Measurements from ENCODE around the gene CEACAM6. TPM values are rescaled to one million over a fixed set of nuclear protein-coding genes. Genes with fewer than 3 reads are reported as not detected.

The CEACAM6 gene
- total and polyA plus RNA-seq, 11 donors = 0.08 to 0.53 (median 0.12) TPM; not detected in 8

GRCh38 chr19:41815301-41815700 lies 60.0 kb downstream of the CEACAM6 start:
- Histone ChIP-seq H3K9me3 (no peaks in the 10 kb centered on the region), H3K27ac (no peak overlapping the region), H3K36me3 (no peaks in the 10 kb centered on the region), H3K4me3 (no peak overlapping the region), H3K4me1 (peaks cover 0 to 13% (median 0%) of the 10 kb centered on the region in 12 donors), H3K27me3 (peaks cover 0 to 17% (median 0%) of the 10 kb centered on the region in 9 donors)
- DNase-seq (no peak), ATAC-seq (no peak)
- TF ChIP-seq CTCF (IDR thresholded peaks at IDR 0.05) = no peak
- TF ChIP-seq POLR2A (IDR thresholded peaks at IDR 0.05) = no peak
- 58 to 68% (median 66%) methylated on average over 4 of the region's 4 CpGs for WGBS, 4 donors
- intact Hi-C loops (cut with DNase I) = no loop called here

- Histone ChIP-seq H3K27me3 (peaks cover 0 to 19% (median 0%) of the 10 kb centered on the region in 9 donors), H3K4me3 (no peak overlapping the region), H3K9me3 (no peaks in the 10 kb centered on the region), H3K27ac (no peak overlapping the region), H3K4me1 (no peaks in the 10 kb centered on the region), H3K36me3 (no peaks in the 10 kb centered on the region)
- no peak for ATAC-seq
- WGBS, 4 donors = 63 to 78% (median 68%) methylated on average over 2 of the region's 2 CpGs
- DNase-seq = no peak
- intact Hi-C loops (cut with DNase I) = no loop called here
- TF ChIP-seq CTCF (IDR thresholded peaks at IDR 0.05) (no peak), POLR2A (IDR thresholded peaks at IDR 0.05) (no peak)
These were observed 61.4 kb downstream of the CEACAM6 start for GRCh38 chr19:41816761-41817160.

- H3K9me3 ChIP-seq = peaks cover 0 to 1% (median 0%) of the 10 kb centered on the region in 12 donors
- intact Hi-C loops (cut with DNase I) = no loop called here
- no peak for DNase-seq
- TF ChIP-seq CTCF (IDR thresholded peaks at IDR 0.05) = peak in 10 of 12 donors; percentile 26 to 60 (median 48)
- TF ChIP-seq POLR2A (IDR thresholded peaks at IDR 0.05) = no peak
- no peak overlapping the region for H3K4me3 ChIP-seq
- H3K27ac ChIP-seq = no peak overlapping the region
- no peaks in the 10 kb centered on the region for H3K36me3 ChIP-seq
- no peaks in the 10 kb centered on the region for H3K4me1 ChIP-seq
- ATAC-seq = peak in 1 of 4 donors; percentile 65
- WGBS, 4 donors = 36 to 40% (median 37%) methylated on average over 12 of the region's 12 CpGs
- H3K27me3 ChIP-seq = peaks cover 0 to 38% (median 2%) of the 10 kb centered on the region in 9 donors
These were observed 65.8 kb downstream of the CEACAM6 start for GRCh38 chr19:41821003-41821735.

Other genes with a start within 250 kb of the CEACAM6 start
- 1 to 10 TPM in 2 of 9 donors, under 1 TPM in 6, not detected in 1; 0.27 to 5.7 (median 0.66) TPM for gene CEACAM21, start 179.4 kb upstream of the CEACAM6 start, total RNA-seq
- gene CEACAM21, start 179.4 kb upstream of the CEACAM6 start, polyA plus RNA-seq = under 1 TPM in 1 of 2 donors, not detected in 1; 0.50 TPM
- gene CEACAM4, start 128.5 kb upstream of the CEACAM6 start, total RNA-seq = 1 to 10 TPM in 1 of 9 donors, under 1 TPM in 6, not detected in 2; 0.29 to 1.5 (median 0.35) TPM
- gene CEACAM4, start 128.5 kb upstream of the CEACAM6 start, polyA plus RNA-seq = under 1 TPM; 0.46 to 0.49 TPM
- gene CEACAM7, start 67.3 kb upstream of the CEACAM6 start, total RNA-seq = under 1 TPM in 1 of 9 donors, not detected in 8; 0.26 TPM
- gene CEACAM7, start 67.3 kb upstream of the CEACAM6 start, polyA plus RNA-seq = under 1 TPM in 1 of 2 donors, not detected in 1; 0.12 TPM
- gene CEACAM5, start 46.9 kb upstream of the CEACAM6 start, total RNA-seq = under 1 TPM in 1 of 9 donors, not detected in 8; 0.75 TPM
- under 1 TPM in 1 of 2 donors, not detected in 1; 0.22 TPM for gene CEACAM5, start 46.9 kb upstream of the CEACAM6 start, polyA plus RNA-seq
- gene CEACAM3, start 41.1 kb downstream of the CEACAM6 start, total RNA-seq = 1 to 10 TPM in 2 of 9 donors, not detected in 7; 1.6 to 2.0 TPM
- under 1 TPM in 1 of 2 donors, not detected in 1; 0.07 TPM for gene CEACAM3, start 41.1 kb downstream of the CEACAM6 start, polyA plus RNA-seq
- gene LYPD4, start 89.2 kb downstream of the CEACAM6 start, total RNA-seq = not detected
- not detected for gene LYPD4, start 89.2 kb downstream of the CEACAM6 start, polyA plus RNA-seq
- gene DMRTC2, start 89.5 kb downstream of the CEACAM6 start, total RNA-seq = not detected
- not detected for gene DMRTC2, start 89.5 kb downstream of the CEACAM6 start, polyA plus RNA-seq
- gene RPS19, start 104.7 kb downstream of the CEACAM6 start, total RNA-seq = 1,000 to 10,000 TPM in 1 of 9 donors, 100 to 1,000 TPM in 8; 161 to 1,072 (median 585) TPM
- 1,000 to 10,000 TPM in 1 of 2 donors, 100 to 1,000 TPM in 1; 840 to 1,676 TPM for gene RPS19, start 104.7 kb downstream of the CEACAM6 start, polyA plus RNA-seq
- under 1 TPM in 3 of 9 donors, not detected in 6; 0.37 to 0.88 (median 0.45) TPM for gene CD79A, start 121.7 kb downstream of the CEACAM6 start, total RNA-seq
- under 1 TPM in 1 of 2 donors, not detected in 1; 0.51 TPM for gene CD79A, start 121.7 kb downstream of the CEACAM6 start, polyA plus RNA-seq
- 10 to 100 TPM; 22.8 to 89.2 (median 27.2) TPM for gene ARHGEF1, start 127.7 kb downstream of the CEACAM6 start, total RNA-seq
- 10 to 100 TPM; 32.1 to 44.1 TPM for gene ARHGEF1, start 127.7 kb downstream of the CEACAM6 start, polyA plus RNA-seq
- gene ERFL, start 172.9 kb downstream of the CEACAM6 start, total RNA-seq = under 1 TPM in 1 of 9 donors, not detected in 8; 0.13 TPM
- gene ERFL, start 172.9 kb downstream of the CEACAM6 start, polyA plus RNA-seq = not detected
- gene RABAC1, start 203.8 kb downstream of the CEACAM6 start, total RNA-seq = 100 to 1,000 TPM in 3 of 9 donors, 10 to 100 TPM in 6; 43.2 to 128 (median 67.2) TPM
- gene RABAC1, start 203.8 kb downstream of the CEACAM6 start, polyA plus RNA-seq = 100 to 1,000 TPM in 1 of 2 donors, 10 to 100 TPM in 1; 97.2 to 217 TPM
- 100 to 1,000 TPM; 165 to 414 (median 231) TPM for gene ATP1A3, start 238.7 kb downstream of the CEACAM6 start, total RNA-seq
- gene ATP1A3, start 238.7 kb downstream of the CEACAM6 start, polyA plus RNA-seq = 100 to 1,000 TPM in 1 of 2 donors, 10 to 100 TPM in 1; 48.3 to 117 TPM

Data from heart left ventricle (tissue), 16 donors.